Mesenchymal stem cell (in vitro differentiated cells and primary cell): Measurements from ENCODE around the gene TMEM91.
"Not testable (repeated sequence)": the region's sequence is repeated elsewhere in the genome, so short reads cannot be mapped to it uniquely, and the experiment has no call there.

ENCODE experiments used
- DNase-seq: peaks from one replicate; pipeline ENCODE4 v3.0.0-alpha.2; 2013
- H2AFZ ChIP-seq: one replicate; pipeline ENCODE4 v1.6.1; 2013; ENCODE audit warnings: low read depth, mild to moderate bottlenecking, control low read depth, inconsistent platforms, low read length, moderate library complexity
- H2AK5ac ChIP-seq: 2 replicates; pipeline ENCODE4 v1.6.1; 2013; ENCODE audit warnings: low read length, moderate library complexity, mild to moderate bottlenecking, inconsistent platforms; ENCODE audit not compliant: severe bottlenecking
- H2BK120ac ChIP-seq: one replicate; pipeline ENCODE4 v1.6.1; 2013; ENCODE audit warnings: low read depth, mild to moderate bottlenecking, inconsistent platforms, low read length, moderate library complexity
- H2BK12ac ChIP-seq, 2 experiments: one replicate each; pipeline ENCODE4 v1.6.1; 2013; ENCODE audit warnings: inconsistent platforms in 2 of 2, low read length in 2 of 2, mild to moderate bottlenecking in 2 of 2, moderate library complexity in 2 of 2, control low read depth in 1 of 2
- H2BK15ac ChIP-seq: one replicate; pipeline ENCODE4 v1.6.1; 2013; ENCODE audit warnings: mild to moderate bottlenecking, low read depth, inconsistent platforms; ENCODE audit not compliant: poor library complexity, severe bottlenecking
- H2BK5ac ChIP-seq: 2 replicates; pipeline ENCODE4 v1.6.1; 2013; ENCODE audit warnings: low read depth, mild to moderate bottlenecking, low read length, control low read depth, inconsistent platforms; ENCODE audit not compliant: poor library complexity, severe bottlenecking
- H3K14ac ChIP-seq, 2 experiments: one replicate each; pipeline ENCODE4 v1.6.1; 2013; ENCODE audit warnings: inconsistent platforms in 2 of 2, low read length in 2 of 2, control low read depth in 1 of 2, mild to moderate bottlenecking in 1 of 2, moderate library complexity in 1 of 2
- H3K18ac ChIP-seq, 2 experiments: one replicate each; pipeline ENCODE4 v1.6.1; 2013; ENCODE audit warnings: inconsistent platforms in 2 of 2, low read length in 2 of 2, control low read depth in 1 of 2, low read depth in 1 of 2, mild to moderate bottlenecking in 1 of 2
- H3K23ac ChIP-seq, 2 experiments: one replicate each; pipeline ENCODE4 v1.6.1; 2013; ENCODE audit warnings: inconsistent platforms in 2 of 2, low read length in 2 of 2, mild to moderate bottlenecking in 2 of 2, moderate library complexity in 2 of 2, control low read depth in 1 of 2
- H3K27ac ChIP-seq: 2 replicates; pipeline ENCODE4 v1.5.1; 2013; ENCODE audit warnings: mild to moderate bottlenecking, moderate library complexity, low read length, control low read depth, inconsistent platforms; ENCODE audit not compliant: poor library complexity, severe bottlenecking
- H3K27me3 ChIP-seq, 2 experiments: 2 replicates each; pipeline versions ENCODE4 v1.6.1 to v1.7.0; 2013; ENCODE audit warnings: low read length in 2 of 2, mild to moderate bottlenecking in 2 of 2, moderate library complexity in 2 of 2, control low read depth in 1 of 2, inconsistent platforms in 1 of 2; ENCODE audit not compliant: control insufficient read depth in 1 of 2, insufficient read depth in 1 of 2
- H3K36me3 ChIP-seq, 2 experiments: 2 replicates each; pipeline versions ENCODE4 v1.6.1 to v1.7.0; 2013; ENCODE audit warnings: low read length in 2 of 2, control low read depth in 1 of 2, inconsistent platforms in 1 of 2, low read depth in 1 of 2, mild to moderate bottlenecking in 1 of 2; ENCODE audit not compliant: insufficient read depth in 2 of 2, control insufficient read depth in 1 of 2
- H3K4ac ChIP-seq, 2 experiments: one replicate each; pipeline ENCODE4 v1.6.1; 2013; ENCODE audit warnings: inconsistent platforms in 2 of 2, low read length in 2 of 2, mild to moderate bottlenecking in 2 of 2, moderate library complexity in 2 of 2, control low read depth in 1 of 2, low read depth in 1 of 2
- H3K4me1 ChIP-seq: 2 replicates; pipeline ENCODE4 v1.6.1; 2013; ENCODE audit warnings: low read depth, low read length, control low read depth; ENCODE audit not compliant: control insufficient read depth, insufficient read depth
- H3K4me2 ChIP-seq: 2 replicates; pipeline ENCODE4 v1.6.1; 2013; ENCODE audit warnings: low read length, mild to moderate bottlenecking, inconsistent platforms; ENCODE audit not compliant: poor library complexity, severe bottlenecking
- H3K4me3 ChIP-seq, 2 experiments: 2 replicates each; pipeline versions ENCODE4 v1.5.1 to v1.7.0; 2013; ENCODE audit warnings: low read length in 2 of 2, mild to moderate bottlenecking in 2 of 2, control low read depth in 1 of 2, low read depth in 1 of 2; ENCODE audit not compliant: insufficient read depth in 1 of 2
- H3K79me1 ChIP-seq: replicated peaks from 2 replicates; pipeline ENCODE4 v1.6.1; 2013; ENCODE audit warnings: mild to moderate bottlenecking, control low read depth, low read length, inconsistent platforms; ENCODE audit not compliant: poor library complexity, severe bottlenecking
- H3K9ac ChIP-seq: 2 replicates; pipeline ENCODE4 v1.7.0; 2013; ENCODE audit warnings: mild to moderate bottlenecking, low read length, moderate library complexity
- H3K9me3 ChIP-seq: 2 replicates; pipeline ENCODE4 v1.7.0; 2013; ENCODE audit warnings: mild to moderate bottlenecking, low read length; ENCODE audit not compliant: control insufficient read depth
- H4K8ac ChIP-seq: one replicate; pipeline ENCODE4 v1.6.1; 2013; ENCODE audit warnings: inconsistent platforms, mild to moderate bottlenecking, low read length, moderate library complexity
- H4K91ac ChIP-seq: one replicate; pipeline ENCODE4 v1.6.1; 2013; ENCODE audit warnings: mild to moderate bottlenecking, low read length, inconsistent platforms
- WGBS: methylation state at CpG from one replicate; pipeline ENCODE4 v1.1.7; 2013; ENCODE audit warnings: mixed read lengths; 5-methylcytosine and 5-hydroxymethylcytosine counted together

Gene TMEM91

GRCh38 chr19:41371119-41371518 is 5.2 kb upstream of the TMEM91 start:
- H2BK5ac ChIP-seq, H2BK15ac ChIP-seq, H3K4me2 ChIP-seq, H3K9ac ChIP-seq, H4K91ac ChIP-seq, H3K23ac ChIP-seq, H3K18ac ChIP-seq, H3K14ac ChIP-seq, H3K36me3 ChIP-seq, H2AFZ ChIP-seq, H3K27me3 ChIP-seq, H2BK120ac ChIP-seq, DNase-seq, H4K8ac ChIP-seq, H3K27ac ChIP-seq, H3K4me3 ChIP-seq, H3K4ac ChIP-seq, H3K9me3 ChIP-seq, H2AK5ac ChIP-seq, H2BK12ac ChIP-seq: not testable (repeated sequence)
- WGBS = 98% methylated on average over 5 of the region's 5 CpGs
- Histone ChIP-seq H3K4me1 (peaks cover 30% of the 10 kb centered on the region), H3K79me1 (peaks cover 25% of the 10 kb centered on the region)

GRCh38 chr19:41371541-41371940 is 4.8 kb upstream of the TMEM91 start:
- Histone ChIP-seq H4K8ac (no peak overlapping the region), H3K14ac (no peak overlapping the region), H3K4me1 (peaks cover 30% of the 10 kb centered on the region), H2AFZ (no peak overlapping the region), H3K27me3 (no peaks in the 10 kb centered on the region), H3K18ac (no peak overlapping the region), H3K79me1 (peaks cover 26% of the 10 kb centered on the region), H3K4me3 (no peak overlapping the region), H2BK15ac (no peak overlapping the region), H3K27ac (no peak overlapping the region), H4K91ac (no peak overlapping the region), H2BK120ac (no peak overlapping the region), H3K4me2 (no peak overlapping the region), H2BK5ac (no peak overlapping the region), H3K4ac (no peak overlapping the region), H3K9me3 (no peaks in the 10 kb centered on the region), H2BK12ac (no peak overlapping the region), H3K23ac (no peak overlapping the region), H3K36me3 (peaks cover 0 to 3% of the 10 kb centered on the region in 2 experiments), H3K9ac (no peak overlapping the region), H2AK5ac (peak overlapping the region; percentile 65)
- WGBS = 96% methylated on average over 7 of the region's 8 CpGs
- DNase-seq = no peak

GRCh38 chr19:41372501-41372900 is 3.8 kb upstream of the TMEM91 start:
- Histone ChIP-seq H3K14ac (no peak overlapping the region), H3K27me3 (no peaks in the 10 kb centered on the region), H4K91ac (no peak overlapping the region), H2BK12ac (no peak overlapping the region), H2BK120ac (no peak overlapping the region), H2BK5ac (no peak overlapping the region), H3K4me3 (no peak overlapping the region), H3K4me2 (no peak overlapping the region), H4K8ac (no peak overlapping the region), H3K9ac (no peak overlapping the region), H3K27ac (no peak overlapping the region), H3K79me1 (peaks cover 28% of the 10 kb centered on the region), H3K18ac (no peak overlapping the region), H2BK15ac (no peak overlapping the region), H2AK5ac (no peak overlapping the region), H3K4ac (no peak overlapping the region), H3K36me3 (peaks cover 0 to 3% of the 10 kb centered on the region in 2 experiments), H3K23ac (no peak overlapping the region), H2AFZ (no peak overlapping the region), H3K4me1 (peaks cover 34% of the 10 kb centered on the region), H3K9me3 (no peaks in the 10 kb centered on the region)
- 100% methylated on average over 1 of the region's 2 CpGs for WGBS
- no peak for DNase-seq

DNA sequence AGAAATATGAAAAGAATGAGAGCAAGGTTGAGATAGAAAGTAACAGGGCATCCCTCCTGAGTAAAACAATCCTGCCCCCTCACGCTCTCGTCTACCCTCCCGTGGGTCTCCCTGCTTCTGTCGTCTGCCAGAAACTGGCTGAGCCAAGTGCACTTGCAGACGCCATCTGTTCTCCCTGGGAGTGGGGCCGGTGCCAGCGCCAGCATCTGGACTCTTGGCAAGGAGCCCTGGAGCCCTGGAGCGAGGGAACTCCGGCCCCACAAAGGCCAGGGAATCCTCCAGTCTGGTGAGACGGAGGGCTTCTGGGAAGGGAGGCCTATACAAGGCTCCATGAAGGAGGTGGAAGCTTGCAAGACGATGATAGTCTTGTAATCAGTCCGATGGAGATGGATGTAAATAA is 2.3 kb upstream of the TMEM91 start:
- 92% methylated on average over 9 of the region's 12 CpGs for WGBS
- Histone ChIP-seq H3K4ac (no peak overlapping the region), H2AK5ac (no peak overlapping the region), H3K27ac (peak overlapping the region; percentile 23), H2BK120ac (no peak overlapping the region), H3K18ac (no peak overlapping the region), H2BK5ac (no peak overlapping the region), H3K4me1 (peaks cover 31% of the 10 kb centered on the region), H2BK15ac (no peak overlapping the region), H3K36me3 (peaks cover 0 to 3% of the 10 kb centered on the region in 2 experiments), H3K79me1 (peaks cover 28% of the 10 kb centered on the region), H3K4me3 (no peak overlapping the region), H4K8ac (no peak overlapping the region), H3K27me3 (no peaks in the 10 kb centered on the region), H3K9me3 (no peaks in the 10 kb centered on the region), H3K23ac (no peak overlapping the region), H2AFZ (no peak overlapping the region), H3K14ac (no peak overlapping the region), H3K9ac (no peak overlapping the region), H3K4me2 (no peak overlapping the region), H4K91ac (no peak overlapping the region), H2BK12ac (peak overlapping the region in 1 of 2 experiments; percentile 21)
- peak; percentile 47 for DNase-seq
